Fibroblast of skin of right biceps (primary cell): Measurements from ENCODE around the gene DPM1.

Source experiments
- DNase-seq: peaks from one replicate; pipeline ENCODE4 v3.0.0-alpha.2; 2013

DPM1 gene

GRCh38 chr20:50929299-50930138, 28.8 kb downstream of the DPM1 start:
- peak; percentile 96 for DNase-seq

- no peak for DNase-seq
These were observed 29.9 kb downstream of the DPM1 start for GRCh38 chr20:50928469-50928868.

- DNase-seq: no peak
These were observed 31.8 kb downstream of the DPM1 start for GRCh38 chr20:50926530-50926929.

GRCh38 chr20:50924261-50924920, 33.9 kb downstream of the DPM1 start:
- DNase-seq: no peak

- no peak for DNase-seq
These were observed 36.4 kb downstream of the DPM1 start for GRCh38 chr20:50921803-50922501.

- peak; percentile 29 for DNase-seq
These were observed 37.3 kb downstream of the DPM1 start for GRCh38 chr20:50920997-50921396.

- peak; percentile 63 for DNase-seq
These were observed 38.8 kb downstream of the DPM1 start for GRCh38 chr20:50919567-50919966.

GRCh38 chr20:50918403-50918802, 39.9 kb downstream of the DPM1 start:
- DNase-seq: peak; percentile 32

- no peak for DNase-seq
These were observed 41.4 kb downstream of the DPM1 start for GRCh38 chr20:50916934-50917333.

GRCh38 chr20:50916257-50916656, 42.1 kb downstream of the DPM1 start:
- peak; percentile 50 for DNase-seq

- peak; percentile 63 for DNase-seq
These were observed 42.9 kb downstream of the DPM1 start for GRCh38 chr20:50915424-50915823.

GRCh38 chr20:50913690-50914375, 44.5 kb downstream of the DPM1 start:
- DNase-seq: peak; percentile 82

GRCh38 chr20:50911716-50912115, 46.6 kb downstream of the DPM1 start:
- no peak for DNase-seq

GRCh38 chr20:50911030-50911429, 47.3 kb downstream of the DPM1 start:
- peak; percentile 90 for DNase-seq

- no peak for DNase-seq
These were observed 48.9 kb downstream of the DPM1 start for GRCh38 chr20:50909413-50909812.

- no peak for DNase-seq
These were observed 54.2 kb downstream of the DPM1 start for GRCh38 chr20:50904067-50904570.

GRCh38 chr20:50903353-50904051, 54.8 kb downstream of the DPM1 start:
- no peak for DNase-seq

GRCh38 chr20:50901301-50901700, 57.0 kb downstream of the DPM1 start:
- no peak for DNase-seq

GRCh38 chr20:50900261-50900660, 58.1 kb downstream of the DPM1 start:
- DNase-seq: no peak

- peak; percentile 20 for DNase-seq
These were observed 59.9 kb downstream of the DPM1 start for GRCh38 chr20:50898475-50898874.

GRCh38 chr20:50895111-50895830, 63.1 kb downstream of the DPM1 start:
- no peak for DNase-seq

GRCh38 chr20:50893620-50894019, 64.7 kb downstream of the DPM1 start:
- DNase-seq: no peak
